Ishikawa (cell line): ENCODE results near the gene CD247.

Experiments used
- CEBPB ChIP-seq: IDR thresholded peaks from 2 replicates; pipeline ENCODE4 v1.6.1; 2012
- EGR1 ChIP-seq: IDR thresholded peaks from 2 replicates; pipeline ENCODE4 v1.6.1; 2012
- NFIC ChIP-seq: IDR thresholded peaks from 2 replicates; pipeline ENCODE4 v1.6.1; 2012
- TAF1 ChIP-seq: IDR thresholded peaks from 2 replicates; pipeline ENCODE4 v1.6.1; 2012; ENCODE audit warnings: low read depth, mild to moderate bottlenecking
- TEAD4 ChIP-seq: IDR thresholded peaks from 2 replicates; pipeline ENCODE4 v1.6.1; 2012
- TF ChIP-seq, protein P1 (sequence below): IDR thresholded peaks from 2 replicates; pipeline ENCODE4 v1.6.1; 2012
- TF ChIP-seq, protein P2 (sequence below): IDR thresholded peaks from 2 replicates; pipeline ENCODE4 v1.6.1; 2012
- TF ChIP-seq, protein P3 (sequence below): IDR thresholded peaks from 2 replicates; pipeline ENCODE4 v1.6.1; 2012; ENCODE audit warnings: low read depth, mild to moderate bottlenecking

DNA sequence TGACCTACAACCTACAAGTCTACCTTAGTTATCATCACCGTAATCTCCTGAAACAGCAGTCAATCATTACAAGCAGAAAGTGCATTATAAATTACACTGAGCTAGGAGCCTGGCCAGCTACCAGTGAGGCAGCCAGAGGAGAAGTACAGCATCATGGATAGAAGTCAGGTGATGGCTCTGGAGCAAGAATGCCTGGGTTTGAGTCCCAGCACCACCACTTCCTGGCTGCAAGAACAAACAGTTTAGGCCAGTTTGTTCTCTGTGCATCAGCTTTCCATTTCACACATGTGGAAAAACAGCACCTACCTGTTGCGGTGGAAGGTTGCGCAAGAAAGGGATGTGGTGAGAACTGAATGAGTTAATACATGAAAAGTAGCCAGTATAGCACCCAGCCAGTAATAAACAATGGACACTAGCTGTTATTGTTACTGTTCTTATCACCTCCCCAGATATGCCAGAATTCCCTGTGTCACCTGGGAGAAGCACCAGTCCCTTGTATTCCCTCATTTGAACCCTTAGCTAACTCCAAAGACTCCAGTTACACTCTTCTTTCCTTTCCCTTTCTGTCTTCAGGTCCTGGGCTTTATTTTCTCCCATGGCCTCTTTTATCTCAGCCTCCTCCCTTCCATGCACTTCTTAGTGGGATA, 26.2 kb upstream of the CD247 start:
- TF ChIP-seq EGR1 (no peak), TAF1 (no peak), NFIC (no peak), TEAD4 (no peak), CEBPB (peak; percentile 91)
- TF ChIP-seq, protein P1, sequence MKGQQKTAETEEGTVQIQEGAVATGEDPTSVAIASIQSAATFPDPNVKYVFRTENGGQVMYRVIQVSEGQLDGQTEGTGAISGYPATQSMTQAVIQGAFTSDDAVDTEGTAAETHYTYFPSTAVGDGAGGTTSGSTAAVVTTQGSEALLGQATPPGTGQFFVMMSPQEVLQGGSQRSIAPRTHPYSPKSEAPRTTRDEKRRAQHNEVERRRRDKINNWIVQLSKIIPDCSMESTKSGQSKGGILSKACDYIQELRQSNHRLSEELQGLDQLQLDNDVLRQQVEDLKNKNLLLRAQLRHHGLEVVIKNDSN, result no peak
- TF ChIP-seq, protein P2, sequence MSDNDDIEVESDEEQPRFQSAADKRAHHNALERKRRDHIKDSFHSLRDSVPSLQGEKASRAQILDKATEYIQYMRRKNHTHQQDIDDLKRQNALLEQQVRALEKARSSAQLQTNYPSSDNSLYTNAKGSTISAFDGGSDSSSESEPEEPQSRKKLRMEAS, result no peak
- TF ChIP-seq, protein P3, sequence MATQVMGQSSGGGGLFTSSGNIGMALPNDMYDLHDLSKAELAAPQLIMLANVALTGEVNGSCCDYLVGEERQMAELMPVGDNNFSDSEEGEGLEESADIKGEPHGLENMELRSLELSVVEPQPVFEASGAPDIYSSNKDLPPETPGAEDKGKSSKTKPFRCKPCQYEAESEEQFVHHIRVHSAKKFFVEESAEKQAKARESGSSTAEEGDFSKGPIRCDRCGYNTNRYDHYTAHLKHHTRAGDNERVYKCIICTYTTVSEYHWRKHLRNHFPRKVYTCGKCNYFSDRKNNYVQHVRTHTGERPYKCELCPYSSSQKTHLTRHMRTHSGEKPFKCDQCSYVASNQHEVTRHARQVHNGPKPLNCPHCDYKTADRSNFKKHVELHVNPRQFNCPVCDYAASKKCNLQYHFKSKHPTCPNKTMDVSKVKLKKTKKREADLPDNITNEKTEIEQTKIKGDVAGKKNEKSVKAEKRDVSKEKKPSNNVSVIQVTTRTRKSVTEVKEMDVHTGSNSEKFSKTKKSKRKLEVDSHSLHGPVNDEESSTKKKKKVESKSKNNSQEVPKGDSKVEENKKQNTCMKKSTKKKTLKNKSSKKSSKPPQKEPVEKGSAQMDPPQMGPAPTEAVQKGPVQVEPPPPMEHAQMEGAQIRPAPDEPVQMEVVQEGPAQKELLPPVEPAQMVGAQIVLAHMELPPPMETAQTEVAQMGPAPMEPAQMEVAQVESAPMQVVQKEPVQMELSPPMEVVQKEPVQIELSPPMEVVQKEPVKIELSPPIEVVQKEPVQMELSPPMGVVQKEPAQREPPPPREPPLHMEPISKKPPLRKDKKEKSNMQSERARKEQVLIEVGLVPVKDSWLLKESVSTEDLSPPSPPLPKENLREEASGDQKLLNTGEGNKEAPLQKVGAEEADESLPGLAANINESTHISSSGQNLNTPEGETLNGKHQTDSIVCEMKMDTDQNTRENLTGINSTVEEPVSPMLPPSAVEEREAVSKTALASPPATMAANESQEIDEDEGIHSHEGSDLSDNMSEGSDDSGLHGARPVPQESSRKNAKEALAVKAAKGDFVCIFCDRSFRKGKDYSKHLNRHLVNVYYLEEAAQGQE, result no peak
